Measurements from ENCODE around the gene POGLUT2. TPM values are rescaled to one million over a fixed set of nuclear protein-coding genes. Genes with fewer than 3 reads are reported as not detected.

The POGLUT2 gene
- total RNA-seq, 1 experiment from 2014 or later: 2.8 TPM

DNA sequence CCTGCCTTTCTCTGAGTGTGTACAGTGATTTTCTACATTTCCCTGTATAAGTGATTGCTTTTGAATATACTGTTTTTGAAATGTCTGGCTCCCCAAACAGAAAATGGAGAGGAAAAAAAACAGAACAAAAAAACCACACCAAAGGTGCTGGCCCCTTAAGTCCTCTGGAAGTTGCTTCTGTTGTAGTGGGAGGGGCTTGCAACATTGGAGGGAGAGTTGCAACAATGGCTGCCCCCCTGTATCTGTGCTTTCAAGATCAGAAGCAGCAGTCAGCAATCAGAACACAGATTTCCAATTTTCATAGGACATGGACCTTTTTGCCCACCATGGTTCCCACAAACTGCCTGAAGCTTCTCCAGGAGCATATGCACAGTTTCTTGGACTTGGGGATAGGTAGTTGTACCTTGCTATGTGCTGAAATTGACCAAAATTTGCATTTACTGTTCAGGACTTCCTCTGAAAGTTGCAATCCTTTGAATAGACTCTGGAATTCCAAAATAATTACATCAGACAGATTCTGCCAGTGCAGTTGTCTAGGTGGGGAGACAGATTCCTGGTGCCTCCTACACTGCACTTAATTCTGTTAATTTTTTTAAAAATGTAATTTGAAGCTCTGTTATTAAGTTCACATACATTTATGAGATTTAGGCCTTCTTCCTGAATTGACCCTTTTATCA, 14.0 kb upstream of the POGLUT2 start:
- BruUV-seq (replicated peaks): no TSS peak
- H3F3A ChIP-seq (ENCODE audit: insufficient read depth, low read depth): no peaks in the 10 kb centered on the region; the same call in 1 of the 2 replicates
- no peak overlapping the region for H3K4me2 ChIP-seq
- no peaks in the 10 kb centered on the region; the same call in 1 of the 2 replicates for H3K79me2 ChIP-seq (ENCODE audit: low read depth)
- TF ChIP-seq, protein P1, sequence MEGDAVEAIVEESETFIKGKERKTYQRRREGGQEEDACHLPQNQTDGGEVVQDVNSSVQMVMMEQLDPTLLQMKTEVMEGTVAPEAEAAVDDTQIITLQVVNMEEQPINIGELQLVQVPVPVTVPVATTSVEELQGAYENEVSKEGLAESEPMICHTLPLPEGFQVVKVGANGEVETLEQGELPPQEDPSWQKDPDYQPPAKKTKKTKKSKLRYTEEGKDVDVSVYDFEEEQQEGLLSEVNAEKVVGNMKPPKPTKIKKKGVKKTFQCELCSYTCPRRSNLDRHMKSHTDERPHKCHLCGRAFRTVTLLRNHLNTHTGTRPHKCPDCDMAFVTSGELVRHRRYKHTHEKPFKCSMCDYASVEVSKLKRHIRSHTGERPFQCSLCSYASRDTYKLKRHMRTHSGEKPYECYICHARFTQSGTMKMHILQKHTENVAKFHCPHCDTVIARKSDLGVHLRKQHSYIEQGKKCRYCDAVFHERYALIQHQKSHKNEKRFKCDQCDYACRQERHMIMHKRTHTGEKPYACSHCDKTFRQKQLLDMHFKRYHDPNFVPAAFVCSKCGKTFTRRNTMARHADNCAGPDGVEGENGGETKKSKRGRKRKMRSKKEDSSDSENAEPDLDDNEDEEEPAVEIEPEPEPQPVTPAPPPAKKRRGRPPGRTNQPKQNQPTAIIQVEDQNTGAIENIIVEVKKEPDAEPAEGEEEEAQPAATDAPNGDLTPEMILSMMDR (conservative IDR thresholded peaks at IDR 0.05): no peak
- TF ChIP-seq EZH2 (IDR thresholded peaks at IDR 0.05; ENCODE audit: low read depth): no peak
- no peak overlapping the region for H2AFZ ChIP-seq
- H3K4me1 ChIP-seq (replicated peaks; ENCODE audit: insufficient read depth): no peaks in the 10 kb centered on the region
- no peaks in the 10 kb centered on the region for H4K20me1 ChIP-seq (ENCODE audit: insufficient read depth)
- no peaks in the 10 kb centered on the region for H3K27me3 ChIP-seq (ENCODE audit: insufficient read depth, low read depth)
- DNase-seq: no peak
- ChIA-PET POLR2A (ENCODE audit: unreplicated experiment) (no interaction called here), CTCF (no interaction called here)
- intact Hi-C loops (cut with micrococcal nuclease; ENCODE audit: unreplicated experiment): no loop called here
- no peak overlapping the region for H3K27ac ChIP-seq
- peaks cover 15% of the 10 kb centered on the region; the same call in 1 of the 2 replicates for H3K36me3 ChIP-seq (ENCODE audit: low read depth)
- H3K9me3 ChIP-seq (ENCODE audit: insufficient read depth, low read depth): no peaks in the 10 kb centered on the region; the same call in 1 of the 2 replicates
- no peak overlapping the region for H3K4me3 ChIP-seq
- H3K9me2 ChIP-seq (ENCODE audit: insufficient read depth): no peaks in the 10 kb centered on the region

DNA sequence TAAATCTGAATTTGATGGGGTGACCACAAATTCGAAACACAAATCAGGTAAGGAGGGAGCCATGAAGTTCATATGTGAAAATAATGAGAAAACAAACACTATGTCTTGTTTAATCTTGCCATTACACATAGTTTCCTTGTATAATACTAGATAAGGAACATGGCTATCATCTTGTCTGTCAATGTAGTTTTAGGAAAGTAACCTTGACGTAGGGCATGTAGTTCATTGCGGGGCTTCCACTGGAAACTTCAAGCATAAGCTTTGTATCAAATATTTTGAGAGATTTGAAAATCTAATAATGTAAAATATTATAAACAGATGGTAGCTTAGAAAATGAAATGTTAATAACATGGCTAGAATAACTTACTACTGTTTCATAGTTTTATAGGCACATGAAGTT, 8.9 kb upstream of the POGLUT2 start:
- TF ChIP-seq, protein P1 (conservative IDR thresholded peaks at IDR 0.05): no peak
- TF ChIP-seq EZH2 (IDR thresholded peaks at IDR 0.05; ENCODE audit: low read depth): no peak
- H3K4me3 ChIP-seq: no peak overlapping the region
- no TSS peak for BruUV-seq (replicated peaks)
- H3K9me2 ChIP-seq (ENCODE audit: insufficient read depth): no peaks in the 10 kb centered on the region
- H3K79me2 ChIP-seq (ENCODE audit: low read depth): no peaks in the 10 kb centered on the region
- H3K4me1 ChIP-seq (replicated peaks; ENCODE audit: insufficient read depth): no peaks in the 10 kb centered on the region
- no peak overlapping the region for H3K27ac ChIP-seq
- intact Hi-C loops (cut with micrococcal nuclease; ENCODE audit: unreplicated experiment): no loop called here
- no peaks in the 10 kb centered on the region; the same call in 1 of the 2 replicates for H3K9me3 ChIP-seq (ENCODE audit: insufficient read depth, low read depth)
- ChIA-PET POLR2A (ENCODE audit: unreplicated experiment) (no interaction called here), CTCF (no interaction called here)
- no peak for DNase-seq
- H3F3A ChIP-seq (ENCODE audit: insufficient read depth, low read depth): no peaks in the 10 kb centered on the region; the same call in 1 of the 2 replicates
- H2AFZ ChIP-seq: no peak overlapping the region
- no peaks in the 10 kb centered on the region for H3K27me3 ChIP-seq (ENCODE audit: insufficient read depth, low read depth)
- no peak overlapping the region for H3K4me2 ChIP-seq
- H4K20me1 ChIP-seq (ENCODE audit: insufficient read depth): no peaks in the 10 kb centered on the region
- H3K36me3 ChIP-seq (ENCODE audit: low read depth): peaks cover 5% of the 10 kb centered on the region; the same call in 1 of the 2 replicates

DNA sequence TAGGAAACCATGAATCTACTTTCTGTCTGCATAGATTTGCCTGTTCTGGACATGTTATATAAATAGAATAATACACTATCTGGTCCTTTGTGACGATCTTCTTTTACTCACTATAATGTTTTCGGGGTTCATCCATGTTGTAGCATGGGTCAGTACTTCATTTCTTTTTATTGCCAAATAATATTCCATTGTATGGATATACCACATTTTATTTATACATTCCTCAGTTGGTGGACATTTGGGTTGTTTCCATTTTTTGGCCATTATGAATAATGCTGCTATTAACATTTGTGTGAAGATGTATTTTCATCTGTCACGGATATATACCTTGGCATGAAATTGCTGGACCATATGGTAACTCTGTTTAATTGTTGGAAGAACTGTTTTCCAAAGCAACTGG, 6.9 kb upstream of the POGLUT2 start:
- Histone ChIP-seq H4K20me1 (ENCODE audit: insufficient read depth) (no peaks in the 10 kb centered on the region), H3K4me1 (replicated peaks; ENCODE audit: insufficient read depth) (0 out of 2 replicates have a peak, but pooled peaks cover 6% of the 10 kb centered on the region), H2AFZ (no peak overlapping the region), H3K27ac (no peak overlapping the region), H3K79me2 (ENCODE audit: low read depth) (peaks cover 5% of the 10 kb centered on the region), H3K4me2 (no peak overlapping the region), H3K36me3 (ENCODE audit: low read depth) (no peaks in the 10 kb centered on the region), H3F3A (ENCODE audit: insufficient read depth, low read depth) (no peaks in the 10 kb centered on the region), H3K9me3 (ENCODE audit: insufficient read depth, low read depth) (no peaks in the 10 kb centered on the region), H3K4me3 (no peak overlapping the region), H3K9me2 (ENCODE audit: insufficient read depth) (no peaks in the 10 kb centered on the region), H3K27me3 (ENCODE audit: insufficient read depth, low read depth) (no peaks in the 10 kb centered on the region)
- no peak for TF ChIP-seq EZH2 (IDR thresholded peaks at IDR 0.05; ENCODE audit: low read depth)
- TF ChIP-seq, protein P1 (conservative IDR thresholded peaks at IDR 0.05): no peak
- no peak for DNase-seq
- intact Hi-C loops (cut with micrococcal nuclease; ENCODE audit: unreplicated experiment): no loop called here
- BruUV-seq (replicated peaks): no TSS peak
- ChIA-PET CTCF (no interaction called here), POLR2A (ENCODE audit: unreplicated experiment) (no interaction called here)

Data from PC-9 (cell line).